ENCODE data around the gene RBP5. TPM values are rescaled to one million over a fixed set of nuclear protein-coding genes. Genes with fewer than 3 reads are reported as not detected.

Gene RBP5
- total RNA-seq, 2 experiments from 2014 or later = 0.21 TPM; not detected in 1

DNA sequence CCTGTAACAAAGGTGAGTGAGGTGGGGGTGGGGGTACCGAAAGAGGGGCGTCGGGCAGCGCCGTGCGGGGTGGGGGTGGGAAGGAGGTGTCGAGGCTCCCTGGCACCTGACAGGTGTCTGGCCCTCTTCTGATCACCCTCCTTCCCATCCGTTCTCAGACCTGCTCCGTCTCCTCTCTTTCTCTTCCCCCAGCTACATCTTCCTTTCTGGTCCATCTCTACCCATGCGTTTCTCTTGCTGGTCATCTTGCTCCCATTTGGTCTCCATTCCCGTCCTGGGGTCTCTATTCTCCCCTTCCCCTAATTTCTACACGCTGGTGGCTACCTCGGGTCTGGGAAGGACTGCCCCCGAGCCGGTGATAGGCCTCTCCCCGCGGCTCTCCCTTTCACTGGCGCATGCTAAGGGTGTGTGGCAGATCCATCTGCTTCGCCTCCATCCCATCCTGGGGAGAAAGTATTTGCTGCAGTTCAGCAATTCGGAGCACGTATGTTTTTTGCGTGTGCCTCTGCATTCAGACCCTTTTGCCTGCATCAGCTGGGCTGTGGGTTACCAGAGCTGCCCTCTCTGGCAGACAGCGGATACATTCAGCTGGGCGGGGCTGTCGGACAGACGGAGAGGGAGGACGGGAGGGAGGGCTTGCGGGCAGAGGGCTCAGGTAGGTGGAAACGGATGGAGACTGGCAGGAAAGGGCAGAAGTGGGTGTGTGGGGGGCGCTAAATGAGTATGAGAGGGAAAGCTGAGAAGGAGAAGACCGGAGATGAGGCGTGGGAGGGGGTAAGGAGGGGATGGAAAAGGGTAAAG lies 2.2 kb upstream of the RBP5 start:
- POLR2A ChIA-PET = interaction anchor here (1.3 kb wide), 1 partner anchor 187 kb away, joined by 5 read pairs; the partner anchor contains the start of genes C12orf57 and RNU7-1
- Mint-ChIP-seq H3K27me3 (no peaks in the 10 kb centered on the region), H3K27ac (peak overlapping the region; percentile 65), H3K4me3 (peak overlapping the region; percentile 87), H3K9me3 (no peaks in the 10 kb centered on the region), H3K4me1 (ENCODE audit: low read depth) (peaks cover 28% of the 10 kb centered on the region), H3K36me3 (peaks cover 8% of the 10 kb centered on the region)
- DNase-seq = peak; percentile 79
- intact Hi-C loops (cut with micrococcal nuclease) = loop anchor here (1.0 to 5.0 kb wide), 3 partner anchors 23 to 506 kb away; partner anchors contain the start of gene LPCAT3
- CTCF ChIA-PET = interaction anchor here (0.7 to 1.7 kb wide), 5 partner anchors 10 to 23 kb away, joined by 3 to 9 read pairs (median 4); no protein-coding TSS in a partner anchor

DNA sequence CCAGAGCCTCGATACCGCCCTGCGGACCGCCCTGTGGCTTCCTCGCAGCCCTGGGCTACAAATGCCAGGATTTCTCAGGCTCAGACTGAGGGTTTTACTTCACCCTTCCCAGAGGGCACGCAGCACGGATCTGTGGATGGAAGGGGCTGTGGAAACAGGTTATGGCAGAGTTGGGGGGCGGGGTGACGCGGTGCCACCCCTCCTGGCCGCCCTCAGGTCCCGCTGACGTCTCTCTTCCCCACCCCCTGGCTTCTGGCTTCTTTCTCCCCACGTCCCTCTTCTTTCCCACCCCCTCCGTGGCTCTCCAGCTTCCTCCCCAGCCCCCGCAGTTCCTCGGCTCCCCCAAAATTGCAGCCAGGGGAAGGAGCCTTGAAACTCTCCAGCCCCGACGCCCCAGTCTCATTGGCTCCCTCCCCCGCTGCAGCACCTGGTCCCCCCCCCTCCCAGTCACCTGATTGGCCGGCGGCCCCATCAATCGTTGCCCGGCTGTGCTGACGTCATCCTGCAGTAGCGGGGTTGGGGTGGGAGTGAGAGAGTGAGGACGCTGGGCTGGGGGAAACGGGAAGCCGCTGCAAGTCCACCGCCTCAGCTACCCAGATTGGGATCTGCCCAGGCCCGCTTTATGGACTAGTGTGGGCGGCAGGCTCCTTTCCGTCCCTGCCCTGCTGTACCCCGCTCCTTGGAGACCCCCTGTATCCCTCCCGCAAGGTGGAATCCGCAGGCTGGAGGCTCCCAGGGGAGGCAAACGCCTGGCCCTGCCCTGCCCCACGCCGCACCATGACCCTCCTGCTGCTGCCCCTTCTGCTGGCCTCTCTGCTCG lies 1.4 kb upstream of the RBP5 start, which contains the start of gene CLSTN3:
CLSTN3 (plus strand) TSS at position 500 of the 820 bp plus-strand sequence; CDS start at position 778, 278 bp downstream.
- Mint-ChIP-seq H3K27ac (peak within 1 kb of the TSS; percentile 65), H3K36me3 (peaks cover 4% of the 10 kb centered on the region), H3K9me3 (no peaks in the 10 kb centered on the region), H3K4me1 (ENCODE audit: low read depth) (peaks cover 28% of the 10 kb centered on the region), H3K27me3 (no peaks in the 10 kb centered on the region), H3K4me3 (peak within 1 kb of the TSS; percentile 87)
- CTCF ChIA-PET = interaction anchor here (1.0 to 1.7 kb wide), 6 partner anchors 10 to 112 kb away, joined by 3 to 9 read pairs (median 4); partner anchors contain the start of gene LPCAT3
- intact Hi-C loops (cut with micrococcal nuclease) = loop anchor here (1.0 to 5.0 kb wide), 3 partner anchors 22 to 507 kb away; partner anchors contain the start of gene LPCAT3
- peak; percentile 91 for DNase-seq
- POLR2A ChIA-PET = interaction anchor here (1.3 kb wide), 1 partner anchor 186 kb away, joined by 5 read pairs; the partner anchor contains the start of genes C12orf57 and RNU7-1

DNA sequence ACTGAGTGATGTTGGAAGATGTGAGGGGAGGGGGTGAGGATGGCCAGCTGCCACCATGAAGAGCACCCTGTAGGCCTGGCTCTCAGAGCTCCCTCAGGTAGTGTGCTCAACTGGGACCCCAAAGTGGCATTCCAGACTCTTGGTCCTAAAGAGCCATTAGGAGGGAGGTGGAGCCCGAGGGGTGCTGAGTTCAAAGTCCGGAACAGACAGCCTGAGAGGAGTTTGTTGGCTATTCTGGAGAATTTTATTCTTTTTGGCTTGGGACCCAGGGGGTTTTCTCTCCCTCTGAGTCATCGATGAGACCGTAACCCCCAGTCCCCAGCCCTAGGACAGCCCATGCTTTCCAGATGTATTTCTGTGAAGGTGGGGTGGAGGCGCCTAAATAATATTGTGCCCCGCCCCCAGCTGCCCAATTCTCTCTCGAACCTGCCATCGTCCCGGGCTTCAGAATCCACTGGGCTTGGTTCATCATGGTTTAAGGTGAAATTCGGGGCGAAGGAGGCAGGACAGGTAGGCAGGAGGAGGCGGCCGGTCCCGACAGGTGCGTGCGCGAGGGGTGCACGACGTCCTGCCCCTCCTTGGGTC lies 690 bp upstream of the RBP5 start:
- peak overlapping the region; percentile 87 for H3K4me3 Mint-ChIP-seq
- H3K36me3 Mint-ChIP-seq = no peaks in the 10 kb centered on the region
- DNase-seq = no peak
- ChIA-PET CTCF (interaction anchor here (1.0 to 1.1 kb wide), 2 partner anchors 16 to 111 kb away, joined by 3 to 5 read pairs; partner anchors contain the start of gene LPCAT3), POLR2A (no interaction called here)
- no peaks in the 10 kb centered on the region for H3K9me3 Mint-ChIP-seq
- H3K27me3 Mint-ChIP-seq = no peaks in the 10 kb centered on the region
- intact Hi-C loops (cut with micrococcal nuclease) = no loop called here
- H3K4me1 Mint-ChIP-seq (ENCODE audit: low read depth) = peaks cover 28% of the 10 kb centered on the region
- H3K27ac Mint-ChIP-seq = no peak overlapping the region

DNA sequence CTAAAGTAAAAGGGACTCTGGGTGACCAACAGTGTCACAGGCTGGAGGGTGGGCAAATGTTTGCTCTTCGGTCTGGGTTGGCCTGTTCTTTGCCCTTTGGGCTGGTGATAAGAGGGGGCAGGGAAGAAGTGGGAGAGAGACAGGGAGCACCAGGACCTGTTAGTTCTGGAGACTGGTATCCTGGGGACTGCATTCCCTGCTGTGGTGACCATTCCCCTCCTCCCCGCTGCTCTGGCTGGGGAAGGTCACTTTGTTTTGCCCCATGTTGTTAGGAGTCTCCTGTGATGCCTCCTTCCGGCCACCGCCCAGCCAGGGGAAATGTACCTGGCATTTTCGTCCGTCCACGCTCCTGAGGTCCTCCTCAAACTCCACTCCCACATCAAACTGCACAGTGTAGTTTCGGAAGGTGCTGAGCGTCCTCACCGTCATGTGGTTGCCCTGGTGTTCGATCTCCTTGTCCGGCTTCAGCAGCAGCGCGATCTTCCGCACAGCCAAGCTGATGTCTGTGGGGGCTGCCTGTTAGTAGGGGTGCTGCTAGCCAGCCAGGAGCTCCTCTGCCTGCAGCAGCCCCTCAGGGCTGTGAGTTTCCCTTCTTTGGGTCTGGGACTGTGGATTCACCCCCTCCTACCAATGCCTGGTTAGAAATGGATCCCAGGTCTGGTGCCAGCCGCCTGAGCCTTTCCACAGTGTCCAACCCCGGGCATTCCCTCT lies 618 bp downstream of the RBP5 start:
- intact Hi-C loops (cut with micrococcal nuclease) = no loop called here
- Mint-ChIP-seq H3K36me3 (no peaks in the 10 kb centered on the region), H3K27me3 (no peaks in the 10 kb centered on the region), H3K9me3 (no peaks in the 10 kb centered on the region), H3K27ac (no peak overlapping the region), H3K4me1 (ENCODE audit: low read depth) (peaks cover 28% of the 10 kb centered on the region), H3K4me3 (peak overlapping the region; percentile 1)
- ChIA-PET POLR2A (no interaction called here), CTCF (interaction anchor here (1.4 kb wide), 1 partner anchor 15 kb away, joined by 5 read pairs; no protein-coding TSS in a partner anchor)
- DNase-seq = no peak

DNA sequence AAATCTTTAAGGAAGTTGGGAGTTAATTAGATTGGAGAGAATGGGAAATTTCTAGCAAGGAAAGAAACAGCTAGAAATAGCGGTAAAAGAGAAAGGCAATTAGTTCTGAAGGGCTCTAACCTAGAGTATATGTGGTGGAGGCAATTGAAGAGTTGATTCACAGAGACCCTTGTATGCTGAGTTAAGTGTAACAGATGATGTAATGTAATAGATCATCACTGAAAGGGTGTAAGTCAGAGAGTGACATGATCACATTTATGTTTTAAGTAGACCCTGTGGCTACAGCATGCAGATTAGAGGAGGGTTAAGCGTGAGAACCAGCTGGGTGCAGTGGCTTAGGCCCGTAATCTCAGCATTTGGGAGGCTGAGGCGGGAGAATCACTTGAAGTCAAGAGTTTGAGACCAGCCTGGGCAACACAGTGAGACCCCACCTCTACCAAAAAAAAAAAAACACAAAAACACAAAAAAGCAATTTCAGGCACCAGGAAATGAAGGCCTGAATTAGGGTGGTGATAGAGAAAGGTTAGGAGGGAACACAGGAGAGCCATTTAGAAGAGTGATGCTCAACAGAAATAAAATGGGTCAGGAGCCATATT lies 3.0 kb downstream of the RBP5 start:
- Mint-ChIP-seq H3K27ac (no peak overlapping the region), H3K9me3 (no peaks in the 10 kb centered on the region), H3K4me3 (no peak overlapping the region), H3K27me3 (no peaks in the 10 kb centered on the region), H3K36me3 (no peaks in the 10 kb centered on the region), H3K4me1 (ENCODE audit: low read depth) (peaks cover 8% of the 10 kb centered on the region)
- ChIA-PET CTCF (interaction anchor here (0.6 to 1.5 kb wide), 2 partner anchors 16 to 21 kb away, joined by 3 read pairs; no protein-coding TSS in a partner anchor), POLR2A (no interaction called here)
- intact Hi-C loops (cut with micrococcal nuclease) = no loop called here
- no peak for DNase-seq

DNA sequence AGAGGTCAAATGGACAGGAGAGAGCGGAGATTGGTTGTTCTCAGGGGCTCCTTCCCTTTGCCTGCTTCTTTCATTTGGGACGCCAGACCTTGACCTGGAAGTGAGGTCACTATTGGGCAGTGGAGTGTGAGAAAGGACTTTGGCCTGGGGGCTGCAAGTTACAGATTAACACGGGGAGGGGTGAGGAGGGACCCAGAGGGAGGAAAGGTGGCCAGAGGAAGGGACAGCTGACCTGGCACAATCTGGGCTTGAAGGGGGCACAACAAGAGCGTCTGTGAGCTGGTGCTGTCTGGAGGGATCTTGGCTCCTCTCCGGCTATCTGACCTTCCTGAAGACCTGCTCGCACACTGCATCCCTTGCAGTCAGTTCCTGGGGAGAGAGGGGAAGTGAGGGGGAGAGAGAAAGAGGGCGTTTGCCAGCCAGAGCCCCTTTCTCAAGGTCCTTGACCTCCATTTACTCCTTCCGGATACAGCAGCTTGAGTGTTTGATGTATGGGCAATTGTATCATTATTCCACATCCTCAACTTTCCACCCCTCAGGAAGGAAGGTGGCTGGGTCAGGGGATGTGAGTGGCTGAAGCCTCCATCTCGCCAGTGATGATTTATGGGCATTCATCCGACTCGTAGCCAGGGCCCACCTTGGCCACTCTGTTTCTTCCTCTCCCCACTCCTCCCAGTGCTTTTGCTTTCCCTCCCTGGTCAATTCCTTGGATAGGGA lies 4.7 kb downstream of the RBP5 start:
- Mint-ChIP-seq H3K27ac (no peak overlapping the region), H3K36me3 (no peaks in the 10 kb centered on the region), H3K9me3 (no peaks in the 10 kb centered on the region), H3K4me1 (ENCODE audit: low read depth) (peaks cover 2% of the 10 kb centered on the region), H3K27me3 (no peaks in the 10 kb centered on the region), H3K4me3 (no peak overlapping the region)
- no peak for DNase-seq
- intact Hi-C loops (cut with micrococcal nuclease) = no loop called here
- POLR2A ChIA-PET = no interaction called here
- CTCF ChIA-PET = interaction anchor here (0.7 to 1.8 kb wide), 2 partner anchors 11 kb away, joined by 4 to 11 read pairs; no protein-coding TSS in a partner anchor

DNA sequence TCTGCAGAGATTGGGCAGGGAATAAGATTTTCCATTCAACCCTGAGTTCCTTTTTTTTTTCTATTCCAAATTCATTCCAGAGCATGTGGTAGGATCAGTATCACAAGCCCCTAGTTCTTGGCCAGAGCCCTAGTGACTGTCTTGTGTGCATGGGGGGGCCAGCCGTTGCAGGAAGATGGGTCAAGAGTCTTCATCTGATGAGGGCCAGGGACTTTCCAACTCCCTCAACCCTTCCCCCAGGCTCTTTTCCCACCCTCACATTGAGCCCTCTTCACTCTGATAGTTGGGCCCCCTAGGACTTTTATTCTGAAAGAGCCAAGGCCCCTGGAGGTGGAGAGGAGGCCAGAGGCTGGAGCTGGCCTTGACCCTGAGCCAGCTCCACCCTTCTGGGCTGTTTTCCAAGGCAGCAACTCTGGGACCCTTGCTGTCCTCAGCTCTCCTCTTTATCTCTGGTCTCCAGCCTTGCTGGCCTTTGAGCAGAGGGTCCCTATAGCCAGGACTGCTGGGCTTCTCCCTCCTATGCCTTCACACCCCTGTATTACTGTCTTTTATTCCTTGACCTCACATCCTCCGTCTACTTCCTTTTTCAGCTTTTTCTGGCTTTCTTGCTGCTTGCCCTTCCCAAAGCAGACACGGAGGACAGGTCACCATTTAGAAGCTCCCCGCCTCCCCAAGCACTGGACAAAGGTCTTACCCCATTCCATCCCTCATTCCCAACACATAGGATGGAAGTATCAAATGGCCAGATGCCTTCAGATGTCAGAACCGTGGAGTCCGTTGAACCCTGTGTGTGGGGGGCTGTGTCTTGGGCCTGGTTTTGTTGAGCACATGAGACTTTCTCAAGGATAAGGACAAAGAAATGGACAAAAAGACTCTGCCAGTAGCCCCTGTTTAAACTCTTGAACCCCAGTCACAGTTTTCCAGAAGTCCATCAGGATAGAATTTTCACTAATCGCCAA lies 5.6 kb downstream of the RBP5 start:
- no peak overlapping the region for H3K4me3 Mint-ChIP-seq
- POLR2A ChIA-PET = no interaction called here
- CTCF ChIA-PET = interaction anchor here (1.8 kb wide), 1 partner anchor 10 kb away, joined by 11 read pairs; no protein-coding TSS in a partner anchor
- intact Hi-C loops (cut with micrococcal nuclease) = no loop called here
- no peak overlapping the region for H3K27ac Mint-ChIP-seq
- no peak for DNase-seq
- H3K27me3 Mint-ChIP-seq = no peaks in the 10 kb centered on the region
- no peaks in the 10 kb centered on the region for H3K9me3 Mint-ChIP-seq
- peaks cover 4% of the 10 kb centered on the region for H3K36me3 Mint-ChIP-seq
- no peaks in the 10 kb centered on the region for H3K4me1 Mint-ChIP-seq (ENCODE audit: low read depth)

DNA sequence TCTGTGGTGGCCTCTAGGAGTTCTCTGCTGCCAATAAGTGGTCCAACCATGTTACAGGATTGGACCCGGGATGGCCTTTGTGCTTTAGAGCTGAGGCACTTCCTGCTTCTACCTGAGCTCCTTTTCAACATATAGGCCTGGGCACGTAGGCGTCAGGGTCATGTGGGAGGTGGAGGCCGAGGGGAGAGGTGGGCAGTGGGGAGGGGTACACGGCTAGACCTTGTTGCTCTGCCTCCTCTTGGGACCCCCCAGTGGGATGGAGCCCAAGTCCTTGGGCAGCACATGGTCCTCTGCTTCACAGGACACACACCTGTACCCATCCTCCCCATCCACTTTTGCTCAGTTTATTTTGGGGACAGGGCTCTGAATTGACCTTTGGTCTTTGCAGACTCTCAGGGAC lies 7.4 kb downstream of the RBP5 start:
- Mint-ChIP-seq H3K9me3 (no peaks in the 10 kb centered on the region), H3K4me1 (ENCODE audit: low read depth) (no peaks in the 10 kb centered on the region), H3K36me3 (peaks cover 12% of the 10 kb centered on the region), H3K27ac (no peak overlapping the region), H3K4me3 (no peak overlapping the region), H3K27me3 (no peaks in the 10 kb centered on the region)
- CTCF ChIA-PET = no interaction called here
- DNase-seq = no peak
- intact Hi-C loops (cut with micrococcal nuclease) = no loop called here
- POLR2A ChIA-PET = no interaction called here

DNA sequence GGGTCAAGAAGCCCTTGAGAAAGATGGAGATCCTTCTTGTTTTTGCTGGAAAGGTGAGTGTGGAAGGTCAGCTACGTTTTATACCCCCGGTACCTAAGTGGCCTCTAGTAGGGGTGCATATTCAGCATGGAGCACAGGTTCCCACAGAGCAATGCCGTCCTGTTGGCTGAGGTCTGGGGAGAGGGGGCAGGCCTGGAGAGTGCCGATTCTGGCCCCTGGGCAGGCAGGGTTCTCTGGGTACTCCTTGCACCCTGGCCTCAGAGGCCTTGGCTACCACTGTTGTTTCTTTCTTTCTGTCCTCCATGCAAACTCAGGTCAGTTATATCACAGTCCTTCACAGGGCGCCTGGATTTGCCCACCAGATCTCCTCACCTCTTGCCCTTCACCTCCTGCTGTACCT lies 8.5 kb downstream of the RBP5 start:
- CTCF ChIA-PET = interaction anchor here (1.0 kb wide), 1 partner anchor 10 kb away, joined by 4 read pairs; no protein-coding TSS in a partner anchor

More for the DNA sequence above, 8.5 kb downstream of the RBP5 start:
- DNase-seq = no peak
- no peak overlapping the region for H3K27ac Mint-ChIP-seq
- no peaks in the 10 kb centered on the region for H3K27me3 Mint-ChIP-seq
- POLR2A ChIA-PET = no interaction called here
- H3K4me1 Mint-ChIP-seq (ENCODE audit: low read depth) = no peaks in the 10 kb centered on the region
- peaks cover 16% of the 10 kb centered on the region for H3K36me3 Mint-ChIP-seq
- intact Hi-C loops (cut with micrococcal nuclease) = no loop called here
- no peak overlapping the region for H3K4me3 Mint-ChIP-seq
- no peaks in the 10 kb centered on the region for H3K9me3 Mint-ChIP-seq
